GM10248 (cell line): ENCODE data around the gene CDK5RAP3.
"Not testable (repeated sequence)": the region's sequence is repeated elsewhere in the genome, so short reads cannot be mapped to it uniquely, and the experiment has no call there.

Source experiments
- CTCF ChIA-PET: fragments of 300-600 bp; sonication (Branson Sonifier 250); formaldehyde crosslinking; extraction: SDS; loops from one replicate; lab custom pipeline; 2021; ENCODE audit warnings: antibody characterized with exemption; lab: Yijun Ruan, JAX
- POLR2A ChIA-PET: fragments of 350-650 bp; sonication (Branson Sonifier 250); formaldehyde crosslinking; extraction: SDS; loops from one replicate; lab custom pipeline; 2020; ENCODE audit warnings: antibody characterized with exemption; lab: Yijun Ruan, JAX
- DNase-seq: peaks from one replicate; pipeline ENCODE4 v3.0.0; 2012; ENCODE audit errors: extremely low spot score
- CTCF ChIP-seq: IDR thresholded peaks from 2 replicates; pipeline ENCODE4 v1.5.1; 2012; ENCODE audit warnings: mild to moderate bottlenecking, low read depth; ENCODE audit errors: extremely low read depth, missing control alignments, control extremely low read depth

The CDK5RAP3 gene

GRCh38 chr17:47929218-47930000, 41.5 kb upstream of the CDK5RAP3 start:
- no peak for TF ChIP-seq CTCF
- CTCF ChIA-PET, result interaction anchor here (1.1 to 32.0 kb wide), 7 partner anchors 9 to 88 kb away, joined by 3 to 407 read pairs (median 4); partner anchors contain the start of genes PNPO, PRR15L and SCRN2
- no peak for DNase-seq
- POLR2A ChIA-PET, result interaction anchor here (0.9 kb wide), 1 partner anchor 34 kb away, joined by 3 read pairs; no protein-coding TSS in a partner anchor

- ChIA-PET POLR2A (no interaction called here), CTCF (interaction anchor here (1.2 to 32.0 kb wide), 2 partner anchors 17 to 91 kb away, joined by 3 to 407 read pairs; partner anchors contain the start of genes PNPO, PRR15L and SCRN2)
- no peak for DNase-seq
- TF ChIP-seq CTCF, result no peak
These were observed 39.1 kb upstream of the CDK5RAP3 start for GRCh38 chr17:47931848-47932247.

DNA sequence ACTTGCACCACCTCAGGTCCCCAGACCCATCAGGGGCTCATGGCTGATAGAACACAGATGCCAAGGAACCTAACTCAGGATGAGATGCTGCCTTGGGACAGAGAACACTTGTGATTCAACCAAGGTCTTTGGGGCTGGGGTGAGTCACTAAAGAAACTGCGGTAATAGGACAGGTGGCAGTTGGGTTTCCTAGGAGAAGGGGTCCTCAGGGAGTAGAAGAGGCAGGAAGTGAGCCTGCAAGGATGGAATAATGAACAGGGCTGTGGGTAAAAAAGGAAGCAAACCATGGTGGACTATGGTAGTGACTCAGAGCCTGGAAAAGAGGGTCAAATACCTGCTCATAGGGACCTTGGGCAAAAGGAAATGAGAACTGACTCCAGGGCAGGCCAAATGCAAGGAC, 36.1 kb upstream of the CDK5RAP3 start:
- ChIA-PET POLR2A (no interaction called here), CTCF (interaction anchor here (0.9 to 32.0 kb wide), 2 partner anchors 14 to 80 kb away, joined by 3 to 407 read pairs; partner anchors contain the start of genes PNPO and PRR15L)
- no peak for TF ChIP-seq CTCF
- DNase-seq, result no peak

GRCh38 chr17:47935468-47935867, 35.4 kb upstream of the CDK5RAP3 start:
- DNase-seq, POLR2A ChIA-PET: not testable (repeated sequence)
- CTCF ChIA-PET, result interaction anchor here (0.9 to 32.0 kb wide), 5 partner anchors 13 to 94 kb away, joined by 3 to 407 read pairs (median 3); partner anchors contain the start of genes PNPO, PRR15L and SCRN2

GRCh38 chr17:47935961-47936360, 35.0 kb upstream of the CDK5RAP3 start:
- POLR2A ChIA-PET, result no interaction called here
- no peak for DNase-seq
- CTCF ChIA-PET, result interaction anchor here (0.9 to 32.0 kb wide), 7 partner anchors 13 to 95 kb away, joined by 3 to 407 read pairs (median 3); partner anchors contain the start of genes PNPO, PRR15L and SCRN2
- TF ChIP-seq CTCF, result no peak

- no peak for TF ChIP-seq CTCF
- ChIA-PET POLR2A (no interaction called here), CTCF (interaction anchor here (0.7 to 32.0 kb wide), 4 partner anchors 11 to 80 kb away, joined by 3 to 584 read pairs (median 205); partner anchors contain the start of genes CDK5RAP3, PNPO and PRR15L)
- DNase-seq, result no peak
These were observed 33.0 kb upstream of the CDK5RAP3 start for GRCh38 chr17:47937941-47938340.
